ENCODE measurements around the gene SMU1. TPM values are rescaled to one million over a fixed set of nuclear protein-coding genes. Genes with fewer than 3 reads are reported as not detected.

SMU1 gene
- total RNA-seq, 1 experiment from 2014 or later, result 30.4 TPM

GRCh38 chr9:33109850-33110595 lies 33.5 kb upstream of the SMU1 start:
- Histone ChIP-seq H3K4me3 (ENCODE audit: insufficient read depth, low read depth, low read length) (no peak overlapping the region), H3K27me3 (ENCODE audit: control insufficient read depth, insufficient read depth, low read length) (no peaks in the 10 kb centered on the region), H3K36me3 (replicated peaks; ENCODE audit: control insufficient read depth, insufficient read depth, low read length) (no peaks in the 10 kb centered on the region)
- DNase-seq, result no peak

GRCh38 chr9:33109097-33109496 lies 32.6 kb upstream of the SMU1 start:
- DNase-seq, result no peak
- Histone ChIP-seq H3K4me3 (ENCODE audit: insufficient read depth, low read depth, low read length) (no peak overlapping the region), H3K27me3 (ENCODE audit: control insufficient read depth, insufficient read depth, low read length) (no peaks in the 10 kb centered on the region), H3K36me3 (replicated peaks; ENCODE audit: control insufficient read depth, insufficient read depth, low read length) (no peaks in the 10 kb centered on the region)

GRCh38 chr9:33108472-33108871 lies 32.0 kb upstream of the SMU1 start:
- Histone ChIP-seq H3K36me3 (replicated peaks; ENCODE audit: control insufficient read depth, insufficient read depth, low read length) (no peaks in the 10 kb centered on the region), H3K27me3 (ENCODE audit: control insufficient read depth, insufficient read depth, low read length) (no peaks in the 10 kb centered on the region), H3K4me3 (ENCODE audit: insufficient read depth, low read depth, low read length) (no peak overlapping the region)
- no peak for DNase-seq

- no peak overlapping the region for H3K4me3 ChIP-seq (ENCODE audit: insufficient read depth, low read depth, low read length)
- H3K27me3 ChIP-seq (ENCODE audit: control insufficient read depth, insufficient read depth, low read length), result no peaks in the 10 kb centered on the region
- DNase-seq, result no peak
- no peaks in the 10 kb centered on the region for H3K36me3 ChIP-seq (replicated peaks; ENCODE audit: control insufficient read depth, insufficient read depth, low read length)
Observed at GRCh38 chr9:33107762-33108161, 31.3 kb upstream of the SMU1 start.

DNA sequence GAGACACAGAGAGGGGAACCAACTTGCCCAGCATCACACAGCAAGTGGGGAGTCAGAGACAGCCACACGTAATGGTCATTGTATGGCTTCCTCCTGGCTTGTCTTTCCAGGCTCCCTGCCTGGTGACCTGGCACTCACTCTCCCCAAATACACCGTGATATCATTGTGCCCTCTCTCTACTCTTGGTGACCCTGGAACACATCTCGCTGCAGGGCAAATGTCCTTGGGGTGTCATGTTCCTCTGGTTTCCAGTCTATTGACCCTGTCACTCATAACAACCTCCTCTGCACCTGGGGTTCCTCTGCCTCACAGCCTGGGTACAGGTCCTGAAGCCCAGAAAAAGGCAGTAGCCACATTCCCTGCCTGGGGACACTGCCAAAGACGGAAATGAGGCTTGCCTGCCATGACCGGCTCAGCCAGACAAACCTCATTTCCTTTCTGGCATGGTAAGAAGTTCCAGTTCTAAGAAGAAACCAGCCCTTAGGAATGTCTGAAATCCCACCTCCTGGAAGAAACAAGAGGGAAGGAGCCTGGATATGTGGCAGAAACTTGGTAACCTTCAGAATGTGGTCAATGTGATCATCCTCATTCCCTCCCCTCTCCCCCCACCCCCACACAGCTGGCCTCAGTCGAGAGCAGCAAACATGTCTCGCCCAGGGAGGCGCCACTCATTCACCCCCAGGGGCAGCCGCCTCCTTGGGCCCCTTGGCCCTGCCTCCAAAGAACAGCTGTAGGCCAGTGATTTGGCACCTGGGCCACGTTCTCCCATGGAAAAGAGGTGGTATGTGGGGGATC lies 30.6 kb upstream of the SMU1 start:
- Histone ChIP-seq H3K4me3 (ENCODE audit: insufficient read depth, low read depth, low read length) (no peak overlapping the region), H3K36me3 (replicated peaks; ENCODE audit: control insufficient read depth, insufficient read depth, low read length) (no peaks in the 10 kb centered on the region), H3K27me3 (ENCODE audit: control insufficient read depth, insufficient read depth, low read length) (no peaks in the 10 kb centered on the region)
- peak; percentile 65 for DNase-seq

- H3K27me3 ChIP-seq (ENCODE audit: control insufficient read depth, insufficient read depth, low read length), result no peaks in the 10 kb centered on the region
- no peak for DNase-seq
Observed at GRCh38 chr9:33106372-33106771, 29.9 kb upstream of the SMU1 start.

GRCh38 chr9:33105959-33106358 lies 29.5 kb upstream of the SMU1 start:
- Histone ChIP-seq H3K27me3 (ENCODE audit: control insufficient read depth, insufficient read depth, low read length) (no peaks in the 10 kb centered on the region), H3K36me3 (replicated peaks; ENCODE audit: control insufficient read depth, insufficient read depth, low read length) (no peaks in the 10 kb centered on the region), H3K4me3 (ENCODE audit: insufficient read depth, low read depth, low read length) (no peak overlapping the region)
- DNase-seq, result no peak

More at GRCh38 chr9:33106372-33106771, 29.9 kb upstream of the SMU1 start:
- no peak overlapping the region for H3K4me3 ChIP-seq (ENCODE audit: insufficient read depth, low read depth, low read length)
- no peaks in the 10 kb centered on the region for H3K36me3 ChIP-seq (replicated peaks; ENCODE audit: control insufficient read depth, insufficient read depth, low read length)

DNA sequence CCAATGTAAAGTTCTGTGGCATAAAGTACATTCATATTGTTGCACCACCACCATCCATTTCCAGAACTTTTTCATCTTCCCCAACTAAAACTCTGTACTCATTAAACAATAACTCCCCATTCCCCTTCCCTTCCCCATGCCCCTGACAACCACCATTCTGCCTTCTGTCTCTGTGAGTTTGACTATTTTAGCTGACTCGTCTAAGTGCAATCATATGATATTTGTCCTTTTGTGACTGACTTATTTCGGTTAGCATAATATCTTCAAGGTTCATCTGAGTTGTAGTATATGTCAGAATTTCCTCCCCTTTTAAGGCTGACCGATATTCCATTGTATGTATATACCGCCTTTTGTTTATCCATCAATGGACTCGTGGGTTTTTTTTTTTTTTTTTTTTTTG lies 29.0 kb upstream of the SMU1 start:
- H3K27me3 ChIP-seq (ENCODE audit: control insufficient read depth, insufficient read depth, low read length), result no peaks in the 10 kb centered on the region
- H3K36me3 ChIP-seq (replicated peaks; ENCODE audit: control insufficient read depth, insufficient read depth, low read length), result no peaks in the 10 kb centered on the region
- no peak overlapping the region for H3K4me3 ChIP-seq (ENCODE audit: insufficient read depth, low read depth, low read length)
- no peak for DNase-seq

DNA sequence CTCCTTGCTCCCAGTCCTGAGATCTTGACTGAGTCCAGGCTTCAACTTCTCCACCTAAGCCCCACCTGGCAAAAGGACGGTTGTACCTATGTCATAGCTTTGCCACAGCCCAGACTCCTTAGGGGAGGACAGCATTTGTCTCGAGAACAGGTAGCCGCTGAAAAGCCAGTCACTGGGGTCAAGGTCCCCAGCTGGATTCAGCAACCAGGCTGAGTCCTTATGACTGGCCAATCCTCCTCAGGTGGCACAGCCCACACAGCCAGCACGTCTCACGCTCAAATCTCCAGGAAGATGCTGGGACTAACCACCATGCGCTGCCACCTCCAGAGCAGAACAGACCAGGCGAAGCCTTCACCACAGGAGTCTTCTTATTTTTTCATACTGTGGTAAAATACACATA lies 27.9 kb upstream of the SMU1 start:
- DNase-seq, result no peak
- Histone ChIP-seq H3K27me3 (ENCODE audit: control insufficient read depth, insufficient read depth, low read length) (no peaks in the 10 kb centered on the region), H3K4me3 (ENCODE audit: insufficient read depth, low read depth, low read length) (no peak overlapping the region), H3K36me3 (replicated peaks; ENCODE audit: control insufficient read depth, insufficient read depth, low read length) (no peaks in the 10 kb centered on the region)

DNA sequence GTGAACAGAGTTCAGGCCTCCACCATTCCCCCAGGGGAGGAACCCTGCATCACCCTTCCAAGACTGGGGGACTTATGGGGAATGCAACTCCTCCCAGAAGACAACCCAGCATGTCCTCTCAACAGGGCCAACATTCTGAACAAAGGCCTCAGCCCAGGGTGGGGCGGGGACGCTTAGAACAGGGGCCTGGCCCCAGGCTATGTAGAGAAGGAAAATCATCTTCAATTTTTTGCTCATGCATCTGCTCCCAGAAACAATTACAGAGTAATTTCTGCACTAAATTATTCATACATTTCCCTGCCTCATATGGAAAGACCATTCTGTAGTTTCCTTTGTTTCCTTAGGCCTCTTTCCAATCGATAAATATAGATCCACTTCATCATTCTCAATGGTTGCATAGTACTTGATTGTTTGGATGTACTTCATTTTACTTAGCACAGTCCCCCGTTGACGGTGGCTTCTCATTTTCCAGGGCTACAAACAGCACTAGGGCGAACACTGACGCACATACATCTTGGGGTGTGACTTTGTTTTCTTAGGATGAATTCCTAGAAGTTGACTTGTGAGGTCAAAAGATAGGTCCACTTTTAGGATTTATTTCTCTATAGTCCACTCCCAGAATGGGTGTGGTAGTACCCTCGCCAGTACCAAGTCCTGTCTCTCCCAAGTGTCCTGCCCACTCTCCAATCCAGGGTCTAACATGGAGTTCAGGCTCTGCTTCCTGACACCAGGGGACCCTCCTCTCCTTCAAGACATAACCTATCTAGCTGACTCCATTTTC lies 27.2 kb upstream of the SMU1 start:
- Histone ChIP-seq H3K36me3 (replicated peaks; ENCODE audit: control insufficient read depth, insufficient read depth, low read length) (no peaks in the 10 kb centered on the region), H3K27me3 (ENCODE audit: control insufficient read depth, insufficient read depth, low read length) (no peaks in the 10 kb centered on the region), H3K4me3 (ENCODE audit: insufficient read depth, low read depth, low read length) (no peak overlapping the region)
- DNase-seq, result no peak

- no peak for DNase-seq
- Histone ChIP-seq H3K4me3 (ENCODE audit: insufficient read depth, low read depth, low read length) (no peak overlapping the region), H3K27me3 (ENCODE audit: control insufficient read depth, insufficient read depth, low read length) (no peaks in the 10 kb centered on the region), H3K36me3 (replicated peaks; ENCODE audit: control insufficient read depth, insufficient read depth, low read length) (no peaks in the 10 kb centered on the region)
Observed at GRCh38 chr9:33102551-33103210, 26.2 kb upstream of the SMU1 start.

DNA sequence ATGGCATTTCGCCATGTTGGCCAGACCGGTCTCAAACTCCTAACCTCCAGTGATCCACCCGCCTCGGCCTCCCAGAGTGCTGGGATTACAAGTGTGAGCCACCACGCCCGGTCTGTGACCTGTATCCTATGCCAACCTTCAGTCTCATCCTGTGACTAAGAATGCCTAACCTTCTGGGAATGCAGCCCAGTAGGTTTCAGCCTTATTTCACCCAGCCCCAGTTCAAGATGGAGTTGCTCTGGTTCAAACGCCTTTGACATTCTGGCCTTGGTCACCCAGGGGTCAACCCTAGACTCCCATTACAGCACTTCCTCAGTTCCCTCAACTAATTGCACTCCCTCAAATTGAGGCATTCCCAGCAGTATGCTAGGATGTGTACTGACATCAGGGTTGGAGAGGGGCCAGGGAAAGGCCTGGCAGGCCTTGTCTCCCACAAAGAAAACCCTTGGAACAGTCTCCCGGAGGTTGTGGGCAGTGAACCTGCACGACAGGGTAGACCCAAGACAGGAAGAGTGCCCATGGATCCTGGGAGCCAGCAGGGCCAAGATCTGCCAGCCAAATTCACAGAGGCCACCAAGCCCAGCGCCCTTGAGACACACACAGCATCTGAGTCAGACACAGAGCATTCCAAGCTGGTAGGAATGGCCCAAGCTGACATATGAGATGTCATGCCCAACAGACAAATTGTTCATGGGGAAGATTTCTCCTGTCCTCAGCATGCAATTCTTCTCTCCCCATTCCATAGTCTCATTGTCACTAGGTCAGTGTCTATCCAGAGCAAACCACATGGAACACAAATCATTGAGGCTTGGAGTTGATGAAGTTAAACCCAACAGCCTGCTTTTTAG lies 24.9 kb upstream of the SMU1 start:
- no peaks in the 10 kb centered on the region for H3K27me3 ChIP-seq (ENCODE audit: control insufficient read depth, insufficient read depth, low read length)
- H3K36me3 ChIP-seq (replicated peaks; ENCODE audit: control insufficient read depth, insufficient read depth, low read length), result no peaks in the 10 kb centered on the region
- no peak for DNase-seq
- no peak overlapping the region for H3K4me3 ChIP-seq (ENCODE audit: insufficient read depth, low read depth, low read length)

- Histone ChIP-seq H3K27me3 (ENCODE audit: control insufficient read depth, insufficient read depth, low read length) (no peaks in the 10 kb centered on the region), H3K4me3 (ENCODE audit: insufficient read depth, low read depth, low read length) (no peak overlapping the region), H3K36me3 (replicated peaks; ENCODE audit: control insufficient read depth, insufficient read depth, low read length) (no peaks in the 10 kb centered on the region)
- no peak for DNase-seq
Observed at GRCh38 chr9:33099754-33100153, 23.3 kb upstream of the SMU1 start.

DNA sequence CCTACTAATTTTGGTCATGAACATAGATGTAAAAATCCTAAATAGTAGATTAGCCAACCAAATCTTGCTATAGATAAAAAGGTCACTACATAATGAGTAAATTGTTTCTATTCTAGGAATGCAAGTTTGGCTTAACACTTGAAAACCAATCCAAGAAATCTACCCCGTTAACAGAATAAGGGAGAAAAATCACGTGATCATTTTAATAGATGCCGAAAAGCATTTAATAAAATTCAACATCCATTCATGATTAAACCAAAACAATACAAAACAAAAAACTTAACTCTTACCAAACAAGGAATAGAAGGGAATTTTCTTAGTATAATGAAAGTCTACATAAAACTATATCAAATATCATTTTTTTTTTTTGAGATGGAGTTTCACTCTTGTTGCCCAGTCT lies 20.7 kb upstream of the SMU1 start:
- Histone ChIP-seq H3K27me3 (ENCODE audit: control insufficient read depth, insufficient read depth, low read length) (no peaks in the 10 kb centered on the region), H3K36me3 (replicated peaks; ENCODE audit: control insufficient read depth, insufficient read depth, low read length) (no peaks in the 10 kb centered on the region), H3K4me3 (ENCODE audit: insufficient read depth, low read depth, low read length) (no peak overlapping the region)
- no peak for DNase-seq
